ENCODE data around the gene PDLIM7.
A peak's percentile ranks its signal among the peaks of the same experiment; 100 is the strongest.

Gene PDLIM7

DNA sequence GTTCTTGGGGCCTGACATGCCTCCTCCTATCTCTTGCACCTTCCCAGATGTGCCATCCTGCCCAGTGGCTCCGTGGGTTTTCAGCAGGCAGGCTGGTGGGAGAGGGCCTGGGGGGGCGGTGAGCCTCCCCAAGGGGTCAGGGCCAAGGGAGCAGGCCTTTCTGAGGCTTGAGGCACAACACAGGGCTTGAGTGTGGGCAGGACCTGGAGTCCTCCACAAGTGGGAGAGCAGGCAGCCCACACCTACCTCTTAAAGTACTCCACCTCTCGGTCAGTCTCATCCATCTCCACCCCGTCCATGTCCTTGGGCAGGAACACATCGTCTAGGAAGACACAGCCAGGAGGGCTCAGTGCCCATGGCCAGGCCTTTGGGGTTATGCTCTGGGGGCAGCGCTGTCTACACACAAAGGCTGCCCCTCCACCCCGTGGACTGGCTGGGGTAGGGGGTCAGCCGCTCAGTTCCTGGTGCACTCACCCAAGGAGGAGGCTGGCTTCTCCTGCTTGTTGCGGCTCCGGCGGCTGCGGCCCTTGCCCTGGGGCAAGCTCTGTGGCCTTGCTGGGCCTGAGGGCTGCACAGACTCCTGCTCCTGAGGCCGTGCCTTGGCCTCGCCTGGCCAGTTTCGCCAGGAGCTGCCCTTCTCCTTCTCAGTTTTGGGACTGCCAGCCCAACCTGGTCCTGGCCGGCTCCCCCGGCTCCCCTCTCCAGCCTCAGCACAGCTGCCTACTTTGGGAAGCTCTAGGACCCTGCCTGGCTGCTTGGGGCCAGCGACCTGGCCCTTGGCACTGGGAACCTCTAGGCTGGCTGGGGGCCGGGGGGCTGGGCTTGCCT, 26.5 kb upstream of the PDLIM7 start:
- no peak for DNase-seq

DNA sequence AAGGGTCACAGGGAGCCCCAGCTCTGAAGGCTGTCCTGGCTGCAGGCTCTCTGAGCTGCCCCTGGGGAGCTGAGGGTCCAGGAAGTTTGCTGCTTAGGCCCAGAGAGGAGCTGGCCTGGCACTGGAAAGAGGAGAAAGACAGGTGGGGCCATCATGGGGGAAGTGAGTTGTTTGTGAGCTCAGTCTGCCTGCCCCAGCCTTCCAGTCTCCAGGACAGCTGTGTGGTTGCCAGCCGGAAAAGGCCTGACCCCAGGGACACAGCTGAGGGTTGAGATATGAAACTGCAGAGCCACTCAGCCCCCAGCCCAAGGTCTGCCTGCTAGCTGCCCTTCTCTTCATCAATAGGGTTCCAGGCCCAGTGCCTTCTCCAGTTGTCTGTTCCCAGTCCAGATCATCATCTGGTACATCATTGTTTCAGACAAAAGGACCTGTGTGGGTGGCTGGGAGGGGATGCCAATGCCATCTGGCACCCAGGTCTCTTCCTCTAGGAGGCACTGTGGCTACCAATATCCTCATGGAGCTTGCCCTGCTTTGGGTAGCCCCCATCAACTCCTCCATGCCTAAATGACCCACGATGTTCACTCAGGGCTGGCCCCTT, 23.6 kb upstream of the PDLIM7 start:
- no peak for DNase-seq

DNA sequence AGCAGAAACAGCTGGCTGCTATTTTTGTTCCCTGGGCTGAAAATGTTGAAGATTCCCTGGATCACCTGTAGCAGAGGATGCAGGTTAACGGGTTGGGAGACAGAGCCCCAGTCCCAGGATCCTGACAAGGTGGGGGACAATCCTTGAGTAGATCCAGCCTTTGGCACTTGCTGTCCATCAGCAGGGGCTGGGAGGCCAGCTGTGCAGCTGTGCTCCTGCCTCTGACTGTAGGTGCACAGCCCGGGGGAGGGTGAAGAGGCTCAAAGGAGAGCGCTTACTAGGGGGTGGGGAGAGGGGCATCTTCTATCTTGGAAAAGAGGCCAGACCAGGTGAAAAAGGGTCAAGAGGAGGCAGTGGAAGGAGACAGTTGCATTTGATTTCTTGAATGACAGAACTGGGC, 22.9 kb upstream of the PDLIM7 start:
- no peak for DNase-seq

DNA sequence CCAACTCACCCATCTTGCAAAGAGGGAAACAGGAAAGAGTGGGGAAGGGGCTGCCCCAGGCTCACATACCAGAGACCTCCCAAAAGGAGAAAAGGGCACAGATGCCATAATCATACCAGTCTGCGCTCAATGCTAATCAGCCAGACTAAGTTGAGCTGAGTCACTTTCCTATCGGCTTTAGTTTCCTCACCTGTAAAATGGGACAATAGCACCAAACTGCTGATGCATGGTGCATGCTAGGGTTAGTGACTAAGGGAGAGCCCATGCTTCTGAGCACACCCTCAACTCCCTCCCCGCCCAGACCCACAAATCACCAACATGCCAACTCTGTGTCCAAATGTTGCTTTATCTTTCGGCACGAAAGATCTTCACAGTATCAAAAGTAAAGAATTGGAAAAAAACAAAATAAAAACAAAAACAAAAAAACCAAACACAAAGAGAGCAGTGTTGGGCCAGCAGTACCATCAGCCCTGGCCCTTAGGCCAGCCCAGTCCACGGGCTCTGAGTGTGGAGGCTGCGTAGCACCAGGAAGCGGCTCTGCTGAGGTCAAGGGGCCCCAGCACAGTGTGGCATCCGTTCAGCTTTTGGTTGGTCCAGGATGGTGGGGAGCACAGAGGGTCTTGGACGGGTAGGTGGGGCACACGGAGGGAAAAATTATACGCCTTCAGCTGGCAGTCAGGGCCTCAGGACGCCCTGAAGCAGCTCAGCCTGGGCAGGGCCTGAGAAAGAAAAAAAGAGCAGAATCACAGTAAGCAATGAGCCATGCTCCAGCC, 22.2 kb upstream of the PDLIM7 start:
- DNase-seq, result no peak

DNA sequence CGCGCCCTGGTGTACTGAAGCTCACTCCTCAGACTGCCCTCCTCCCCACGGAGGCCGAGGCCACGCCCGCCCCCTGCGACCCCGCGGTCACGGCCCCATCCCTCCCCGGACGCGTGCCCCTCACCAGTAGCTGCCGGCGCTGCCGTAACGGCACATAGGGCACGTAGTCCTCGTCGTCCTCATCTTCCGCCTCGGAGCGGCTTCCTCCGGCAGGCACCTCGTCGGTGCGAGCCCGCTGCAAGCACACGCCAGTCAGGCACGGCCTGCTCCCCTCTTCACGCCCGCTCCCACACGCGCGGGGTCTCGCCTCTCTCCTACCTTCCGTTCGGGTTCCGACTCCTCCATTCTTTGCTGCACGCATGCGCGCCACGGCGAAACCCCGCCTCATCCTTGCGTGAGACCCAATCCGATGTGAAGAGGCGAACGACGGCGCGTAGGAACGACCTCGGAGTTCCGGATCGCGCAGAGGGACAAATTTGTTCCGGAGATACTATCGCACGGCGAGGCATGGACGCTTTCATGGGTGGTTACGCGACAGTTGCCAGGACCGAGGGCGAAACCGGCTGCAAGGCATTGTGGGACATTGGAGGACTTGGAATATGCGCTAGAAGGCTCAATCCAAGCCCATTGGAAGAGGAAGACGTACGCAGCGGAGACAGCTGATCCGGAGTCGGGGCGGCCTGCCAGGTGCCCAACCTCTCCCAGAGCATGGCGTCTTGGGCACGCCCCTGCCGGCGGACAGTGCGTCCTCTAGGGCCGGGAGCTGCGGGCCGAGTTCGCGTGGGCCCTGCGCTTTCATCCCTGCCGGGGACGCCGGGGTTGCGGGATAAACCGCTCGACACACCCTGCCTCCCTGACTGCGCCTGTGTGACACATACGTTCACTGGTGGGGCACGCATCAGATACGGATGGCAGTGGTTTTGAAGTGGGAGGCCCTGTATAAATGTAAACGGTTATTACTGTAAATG, 19.5 kb upstream of the PDLIM7 start, which contains the start of gene DDX41:
TSS of gene DDX41 (minus strand) at position 361 of the 968 bp plus-strand sequence. CDS start at position 345, 16 bp downstream.
- DNase-seq, result peak; percentile 90

DNA sequence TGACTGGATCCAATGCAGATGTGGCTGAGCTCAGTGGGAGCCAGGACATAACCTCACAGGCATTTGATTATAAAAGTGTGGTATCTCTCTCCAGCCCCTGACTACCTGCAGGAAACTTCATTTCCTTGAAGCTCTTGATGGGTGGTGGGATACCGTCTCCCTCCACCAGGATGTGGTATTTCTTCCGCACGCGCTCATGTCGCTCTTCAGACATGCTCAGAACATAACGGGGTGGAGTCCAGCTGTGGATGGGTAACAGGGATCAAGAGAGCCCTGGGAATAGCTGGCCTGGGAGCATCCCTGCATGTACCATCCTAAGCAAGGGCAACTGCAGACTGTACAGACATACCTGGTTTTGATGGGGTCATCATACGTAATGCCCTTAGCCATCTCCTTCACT, 18.2 kb upstream of the PDLIM7 start:
- no peak for DNase-seq

DNA sequence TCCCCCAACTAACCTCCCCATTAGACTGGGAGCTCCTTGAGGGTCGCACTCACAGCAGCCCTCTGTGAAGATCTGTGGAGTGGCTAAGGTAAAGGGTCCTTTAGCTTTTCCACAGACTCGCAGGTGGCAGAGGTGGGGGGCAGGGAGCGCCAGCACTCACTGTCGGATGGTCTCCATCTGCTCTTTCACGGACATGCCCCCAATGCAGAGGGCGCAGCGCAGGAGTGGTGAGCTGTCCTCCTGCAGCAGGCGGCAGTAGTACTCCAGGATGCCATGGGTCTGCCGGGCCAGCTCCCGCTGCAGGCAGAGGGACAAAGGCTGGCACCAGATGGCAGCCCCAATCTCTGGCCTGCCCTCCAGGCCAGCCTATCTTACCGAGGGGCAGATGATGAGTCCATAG, 17.1 kb upstream of the PDLIM7 start:
- DNase-seq, result no peak

DNA sequence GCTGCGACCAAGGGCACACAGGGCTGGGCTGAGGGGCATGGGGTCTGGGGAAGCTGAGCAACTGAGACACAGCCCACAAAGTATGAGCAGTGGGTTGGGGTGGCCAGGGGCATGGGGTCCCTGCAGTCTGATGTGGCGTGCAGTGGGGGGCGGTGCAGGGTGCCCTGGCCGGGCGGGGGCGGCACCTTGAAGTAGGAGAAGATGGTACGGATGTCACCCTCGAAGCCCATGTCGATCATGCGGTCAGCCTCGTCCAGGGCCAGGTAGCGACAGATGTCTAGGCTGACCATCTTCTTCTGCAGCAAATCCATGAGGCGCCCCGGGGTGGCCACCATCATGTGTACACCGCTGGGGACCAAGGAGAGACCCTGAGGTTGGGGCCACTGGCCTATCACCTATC, 16.1 kb upstream of the PDLIM7 start:
- DNase-seq, result no peak

DNA sequence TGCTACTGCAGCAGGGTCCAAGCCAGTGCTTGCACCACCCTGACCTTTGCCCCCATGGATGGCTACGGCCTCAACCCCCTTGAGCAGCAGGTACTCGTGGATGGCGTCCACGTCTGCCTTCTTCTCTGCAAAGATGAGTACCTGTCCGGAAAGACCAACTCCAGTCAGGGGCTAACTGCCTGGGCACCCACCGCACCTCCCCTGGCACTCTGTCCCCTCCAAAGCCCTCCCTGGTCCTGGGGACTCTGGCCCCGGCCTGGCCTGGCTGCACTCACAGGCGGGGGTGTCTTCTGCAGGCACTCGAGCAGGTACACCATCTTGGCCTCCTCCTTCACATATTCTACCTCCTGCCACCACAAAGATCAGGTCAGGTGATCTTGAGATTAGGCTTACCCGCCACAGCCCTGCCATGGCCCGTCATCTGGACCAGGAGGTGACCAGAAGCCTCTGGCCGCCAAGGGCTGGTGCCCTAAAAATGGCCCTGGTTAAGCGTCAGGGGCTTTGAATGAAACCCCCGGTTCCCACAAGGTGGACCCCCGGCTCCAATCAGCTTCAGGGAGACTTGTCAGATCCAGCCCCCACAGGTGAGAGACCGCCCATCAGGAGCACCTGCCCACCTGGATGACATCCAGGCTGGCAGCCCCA, 15.5 kb upstream of the PDLIM7 start:
- no peak for DNase-seq

DNA sequence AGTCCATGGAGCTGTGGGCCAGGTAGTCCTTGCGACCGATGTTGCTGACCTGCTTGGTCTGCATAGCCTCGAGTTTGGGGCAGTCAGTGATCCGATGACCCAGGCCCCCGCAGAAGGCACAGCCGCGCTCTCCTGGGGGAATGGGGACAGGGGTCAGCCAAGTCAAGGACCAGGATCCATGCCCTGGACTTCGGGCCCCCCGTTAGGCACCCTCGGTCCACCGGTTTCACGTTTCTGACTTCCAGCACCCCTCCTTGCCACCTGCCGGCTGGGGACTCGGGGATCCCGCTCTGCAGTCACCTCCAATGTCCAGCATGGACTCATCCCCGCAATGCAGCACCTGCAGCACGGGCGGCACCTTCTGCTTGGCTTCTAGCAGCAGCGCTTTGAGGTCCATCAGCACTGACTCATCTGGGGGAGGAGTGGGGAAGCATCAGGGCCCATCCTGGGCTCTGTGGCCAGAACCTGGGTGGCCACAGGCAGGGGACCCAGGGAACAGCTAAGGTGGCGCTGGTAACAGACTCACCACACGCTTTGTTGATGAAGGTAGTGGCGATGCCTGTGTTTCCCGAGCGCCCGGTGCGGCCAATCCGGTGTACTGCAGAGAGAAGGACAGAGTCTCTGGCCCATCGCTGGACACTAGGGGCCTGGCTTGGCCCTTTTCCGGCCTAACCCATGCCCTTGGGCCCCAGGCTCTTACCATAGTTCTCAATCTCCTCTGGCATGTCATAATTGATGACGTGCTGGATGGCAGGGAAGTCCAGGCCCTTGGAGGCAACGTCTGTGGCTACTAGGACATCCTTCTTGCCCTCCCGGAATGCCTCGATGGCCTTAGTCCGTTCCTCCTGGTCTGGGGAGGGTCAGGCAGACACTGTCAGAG, 14.6 kb upstream of the PDLIM7 start:
- DNase-seq, result no peak

DNA sequence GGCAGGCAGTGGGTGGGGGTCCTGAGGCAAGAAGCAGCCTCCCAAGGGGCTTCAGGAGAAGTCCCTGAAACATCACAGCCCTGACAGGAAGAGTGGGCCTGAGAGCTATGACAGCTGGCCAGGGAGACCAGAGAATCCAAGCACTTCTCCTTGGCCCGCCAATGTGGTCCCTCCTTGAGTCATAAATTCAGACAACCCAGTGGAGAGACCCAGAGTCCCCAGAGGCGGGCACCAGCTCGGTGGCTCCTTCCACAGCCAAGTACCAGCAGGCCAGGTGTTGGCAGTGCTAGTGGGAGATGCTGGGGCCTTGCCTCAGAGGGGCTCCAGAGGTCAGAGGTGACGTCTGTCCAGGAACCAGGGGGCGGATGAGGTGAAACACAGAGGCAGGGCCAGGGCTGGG, 13.8 kb upstream of the PDLIM7 start:
- no peak for DNase-seq

DNA sequence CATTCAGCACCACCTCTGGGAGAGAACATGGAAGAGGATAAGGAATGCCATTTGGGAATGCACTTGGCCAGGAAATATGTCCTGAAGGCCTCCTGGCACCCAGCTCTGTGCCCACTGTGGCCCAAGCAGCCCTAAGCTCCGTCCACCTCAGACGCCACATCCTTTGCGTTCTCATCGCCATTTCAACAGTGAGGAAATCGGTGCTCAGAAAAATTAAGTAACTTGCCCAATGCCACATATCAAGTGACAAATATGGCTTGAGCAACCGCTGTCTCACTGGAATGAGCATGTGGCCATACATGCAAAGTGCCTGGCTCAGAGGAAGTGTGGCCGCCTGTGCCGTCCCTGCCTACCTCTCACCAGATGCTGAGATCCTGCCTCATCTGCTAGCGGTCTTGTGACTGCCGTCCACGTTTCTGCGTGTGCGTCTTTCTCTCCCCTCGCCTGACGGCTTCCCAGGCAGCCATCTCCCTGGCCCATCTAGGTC, 13.2 kb upstream of the PDLIM7 start:
- DNase-seq, result no peak

DNA sequence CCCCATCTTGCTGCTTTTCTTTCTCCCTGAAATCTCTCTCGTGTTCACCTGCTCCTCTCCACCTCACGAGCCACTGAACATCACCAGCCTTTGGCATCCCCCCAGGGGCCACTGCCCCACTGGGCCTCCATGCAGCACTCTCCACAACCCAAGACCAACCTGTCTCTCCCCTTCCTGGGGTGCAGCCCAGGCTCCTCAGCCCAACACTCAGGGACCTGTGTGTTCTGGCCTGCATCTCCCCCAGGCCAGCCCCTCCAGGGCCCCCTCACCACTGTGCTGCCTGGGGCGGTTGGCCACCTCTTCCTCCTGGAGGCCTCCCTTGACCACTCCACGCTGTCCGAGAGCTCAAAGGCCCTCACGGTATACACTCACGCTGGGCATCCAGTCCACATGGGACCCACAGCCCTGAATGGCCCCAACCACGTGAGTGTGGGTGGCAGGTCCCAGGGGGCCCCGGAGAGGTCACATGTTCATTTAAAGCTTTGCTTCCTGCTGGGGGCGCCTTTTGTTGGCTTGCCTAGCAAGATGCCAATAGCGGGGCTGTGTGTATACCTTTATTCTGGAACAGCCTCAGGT, 12.7 kb upstream of the PDLIM7 start:
- DNase-seq, result no peak

DNA sequence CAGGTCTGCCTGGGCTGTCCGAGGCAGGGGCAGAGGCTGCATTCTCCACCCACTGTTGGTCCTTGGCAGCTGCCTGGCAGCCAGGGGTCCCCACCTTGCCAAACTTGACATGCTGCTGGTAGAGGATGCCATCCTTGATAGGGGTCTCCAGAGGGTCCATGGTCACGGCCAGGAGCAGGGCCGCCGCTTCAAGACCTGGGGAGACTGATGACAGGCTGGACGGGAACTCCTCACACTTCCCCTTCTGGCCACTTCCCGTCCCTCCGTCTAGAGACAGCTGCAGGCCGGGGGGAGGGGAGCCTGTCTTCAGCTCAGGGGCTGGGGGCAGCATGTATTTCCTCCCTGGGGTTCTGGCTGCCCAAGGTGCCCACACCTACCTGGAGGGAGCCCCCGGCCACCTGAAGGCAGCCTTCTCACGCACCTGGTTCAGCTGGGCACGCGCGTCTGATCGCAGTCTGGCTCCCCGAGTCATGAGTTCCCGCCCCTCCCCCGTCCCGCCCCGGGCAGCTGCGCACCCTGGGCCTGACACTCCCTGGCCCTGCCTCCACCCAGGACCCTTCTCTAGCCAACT, 12.1 kb upstream of the PDLIM7 start, which contains the start of gene DOK3:
TSS of gene DOK3 (minus strand) at position 446 of the 571 bp plus-strand sequence. CDS start at position 160, 286 bp downstream.
- DNase-seq, result no peak

DNA sequence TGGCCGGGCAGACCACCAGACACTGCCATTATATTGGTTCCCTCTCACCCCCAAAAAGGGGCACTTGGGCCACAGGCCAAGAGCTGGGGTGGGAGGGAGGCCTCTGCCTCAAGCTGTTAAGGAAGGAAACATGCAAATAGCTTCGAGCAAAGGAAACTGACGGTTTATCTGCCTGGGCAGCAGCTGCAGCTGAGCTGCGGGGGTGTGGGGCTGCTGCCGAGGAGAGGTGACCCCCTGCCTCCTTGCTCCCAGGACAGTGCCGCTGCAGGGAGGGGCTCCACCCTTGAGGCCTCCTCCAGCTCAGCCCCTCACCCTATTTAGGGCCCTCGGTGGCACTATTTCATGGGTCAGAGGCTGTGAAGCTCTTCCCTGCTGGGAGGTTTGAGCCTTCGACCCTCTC, 11.4 kb upstream of the PDLIM7 start:
- no peak for DNase-seq

DNA sequence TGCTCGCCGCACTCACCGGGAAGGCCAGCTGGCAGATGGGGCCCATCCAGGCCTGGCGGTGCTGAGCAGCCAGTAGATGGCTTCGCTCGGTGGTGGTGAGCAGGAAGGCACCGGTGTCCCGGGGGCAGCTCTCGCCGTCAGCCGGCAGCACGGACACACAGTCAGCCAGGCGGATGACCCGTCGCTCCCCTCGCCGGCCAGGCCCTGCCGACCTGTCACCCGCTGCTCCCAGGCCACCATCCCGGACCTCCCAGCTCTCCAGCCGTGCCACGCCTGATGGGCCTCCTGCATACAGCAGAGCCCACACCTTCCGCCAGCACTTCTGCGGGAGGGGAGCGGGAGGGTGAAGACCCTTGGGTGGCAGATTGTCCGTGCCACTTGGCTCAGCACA, 10.8 kb upstream of the PDLIM7 start:
- DNase-seq, result no peak

DNA sequence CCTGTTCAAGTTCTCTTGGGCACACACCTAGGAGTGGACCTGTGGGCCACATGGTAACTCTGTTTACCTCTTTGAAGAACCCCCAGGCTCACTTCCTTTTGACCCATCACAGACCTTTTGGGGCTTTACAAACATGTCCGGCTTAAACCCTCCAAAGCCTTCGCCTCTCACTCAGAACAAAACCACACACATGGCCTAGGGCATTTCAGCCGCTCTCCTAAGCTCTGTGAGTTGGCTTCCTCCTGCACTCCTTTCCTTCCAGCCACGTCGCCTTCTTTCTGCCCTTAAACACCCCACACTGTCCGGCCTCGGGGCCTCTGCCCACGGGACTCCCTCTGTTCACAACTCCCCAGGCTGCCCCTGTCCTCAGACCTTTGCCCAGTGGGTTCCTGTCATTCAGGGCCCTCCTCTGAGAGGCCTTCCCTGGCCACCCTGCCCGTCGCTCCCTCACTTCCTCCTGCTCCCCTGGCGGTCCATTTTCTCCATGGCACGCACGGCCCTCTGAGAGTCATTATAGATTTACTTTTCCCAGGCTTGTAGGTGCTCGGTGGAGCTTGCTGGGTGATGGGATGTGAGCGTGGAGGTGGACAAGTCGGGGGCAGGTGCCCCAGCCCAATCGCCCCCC, 10.3 kb upstream of the PDLIM7 start:
- no peak for DNase-seq

DNA sequence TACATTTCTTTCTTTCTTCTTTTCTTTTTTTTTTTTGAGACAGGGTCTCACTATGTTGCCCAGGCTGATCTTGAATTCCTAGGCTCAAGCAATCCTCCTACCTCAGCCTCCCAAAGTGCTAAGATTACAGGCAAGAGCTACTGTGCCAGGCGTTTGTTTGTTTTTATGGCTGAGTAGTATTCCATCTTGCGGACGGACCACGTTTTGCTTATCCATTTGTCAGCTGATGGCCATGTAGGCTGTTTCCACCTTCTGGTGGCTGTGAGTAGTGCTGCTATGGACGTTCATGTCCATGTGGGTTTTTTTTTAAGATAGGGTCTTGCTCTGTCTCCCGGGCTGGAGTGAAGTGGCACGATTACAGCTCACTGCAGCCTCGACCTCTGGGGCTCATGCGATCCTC, 9.8 kb upstream of the PDLIM7 start:
- DNase-seq, result no peak

DNA sequence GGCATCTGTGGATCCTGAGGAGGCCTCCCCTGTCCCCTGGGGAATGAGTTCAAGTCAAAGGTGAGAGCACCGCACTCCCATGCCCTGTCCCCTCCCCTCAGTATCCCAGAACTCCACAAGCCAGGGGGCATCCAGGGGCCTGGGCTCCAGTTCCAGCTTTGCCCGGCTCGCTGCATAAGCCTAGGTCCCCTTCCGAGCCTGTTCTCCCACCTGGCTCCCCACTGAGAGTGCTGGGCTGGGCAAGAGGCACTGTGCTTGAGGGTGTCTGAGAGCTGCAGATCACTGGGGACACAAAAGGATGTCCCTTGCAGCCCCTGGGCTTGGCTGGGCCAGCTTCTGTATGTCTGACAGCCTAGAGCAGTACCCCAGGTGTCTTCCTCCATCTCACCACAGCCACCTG, 7.7 kb upstream of the PDLIM7 start:
- DNase-seq, result no peak

All from T-helper 9 cell (primary cell).